Measurements from ENCODE around the gene FOXK2.
"Not testable (repeated sequence)": the region's sequence is repeated elsewhere in the genome, so short reads cannot be mapped to it uniquely, and the experiment has no call there.

Gene FOXK2

GRCh38 chr17:82528484-82529265 lies 9.1 kb downstream of the FOXK2 start:
- DNase-seq: peak in 43 of 56 donors; percentile 15 to 77 (median 45)

GRCh38 chr17:82529914-82530300 lies 10.4 kb downstream of the FOXK2 start:
- DNase-seq: no peak

GRCh38 chr17:82531431-82531881 lies 11.9 kb downstream of the FOXK2 start:
- no peak for DNase-seq

GRCh38 chr17:82534401-82534812 lies 14.9 kb downstream of the FOXK2 start:
- DNase-seq: no peak

- DNase-seq: no peak
Observed at GRCh38 chr17:82536512-82537201, 17.1 kb downstream of the FOXK2 start.

GRCh38 chr17:82537228-82537627 lies 17.7 kb downstream of the FOXK2 start:
- DNase-seq: not testable (repeated sequence)

GRCh38 chr17:82539076-82539475 lies 19.5 kb downstream of the FOXK2 start:
- DNase-seq: not testable (repeated sequence)

- no peak for DNase-seq
Observed at GRCh38 chr17:82542439-82542838, 22.9 kb downstream of the FOXK2 start.

- DNase-seq: peak in 19 of 56 donors; percentile 13 to 65 (median 33)
Observed at GRCh38 chr17:82544431-82545070, 25.0 kb downstream of the FOXK2 start.

GRCh38 chr17:82545071-82545462 lies 25.5 kb downstream of the FOXK2 start:
- peak in 5 of 56 donors; percentile 2 to 53 (median 28) for DNase-seq

- no peak for DNase-seq
Observed at GRCh38 chr17:82547981-82548380, 28.4 kb downstream of the FOXK2 start.

GRCh38 chr17:82548681-82549303 lies 29.3 kb downstream of the FOXK2 start:
- peak in 5 of 56 donors; percentile 7 to 37 (median 13) for DNase-seq

- peak in 24 of 56 donors; percentile 7 to 66 (median 30) for DNase-seq
Observed at GRCh38 chr17:82551779-82552457, 32.4 kb downstream of the FOXK2 start.

GRCh38 chr17:82552580-82552979 lies 33.0 kb downstream of the FOXK2 start:
- DNase-seq: no peak

- peak in 5 of 56 donors; percentile 11 to 51 (median 31) for DNase-seq
Observed at GRCh38 chr17:82553210-82553930, 33.8 kb downstream of the FOXK2 start.

GRCh38 chr17:82557510-82557909 lies 38.0 kb downstream of the FOXK2 start:
- not testable (repeated sequence) for DNase-seq

- no peak for DNase-seq
Observed at GRCh38 chr17:82559566-82560251, 40.2 kb downstream of the FOXK2 start.

- peak in 4 of 56 donors; percentile 14 to 36 (median 16) for DNase-seq
Observed at GRCh38 chr17:82560252-82560642, 40.7 kb downstream of the FOXK2 start.

- no peak for DNase-seq
Observed at GRCh38 chr17:82560802-82561428, 41.4 kb downstream of the FOXK2 start.
